Muscle layer of colon (tissue), 2 donors: ENCODE data around the gene KATNAL2.
A peak's percentile ranks its signal among the peaks of the same experiment; 100 is the strongest.

Experiments used
- H3K27ac ChIP-seq: one replicate; pipeline ENCODE4 v1.7.0; 2013; ENCODE audit warnings: low read depth, mild to moderate bottlenecking, low read length, moderate library complexity
- H3K27me3 ChIP-seq, 2 donors: one replicate each; pipeline ENCODE4 v1.7.0; 2013; ENCODE audit warnings: low read length in 2 of 2, mild to moderate bottlenecking in 2 of 2; ENCODE audit not compliant: insufficient read depth in 2 of 2, control insufficient read depth in 1 of 2
- H3K36me3 ChIP-seq: one replicate; pipeline ENCODE4 v1.7.0; 2013; ENCODE audit warnings: mild to moderate bottlenecking, low read length; ENCODE audit not compliant: insufficient read depth
- H3K4me1 ChIP-seq: one replicate; pipeline ENCODE4 v1.7.0; 2013; ENCODE audit warnings: mild to moderate bottlenecking, low read length; ENCODE audit not compliant: insufficient read depth
- H3K4me3 ChIP-seq, 2 donors: one replicate each; pipeline ENCODE4 v1.7.0; 2013; ENCODE audit warnings: low read length in 2 of 2, low read depth in 1 of 2, mild to moderate bottlenecking in 1 of 2, moderate library complexity in 1 of 2
- H3K9ac ChIP-seq: one replicate; pipeline ENCODE4 v1.7.0; 2013; ENCODE audit warnings: low read length
- H3K9me3 ChIP-seq: one replicate; pipeline ENCODE4 v1.7.0; 2013; ENCODE audit warnings: mild to moderate bottlenecking, low read length
- donor health status: abdominal sarcoma.
- donor health status: Adenocarcinoma of cecum.

Gene KATNAL2

GRCh38 chr18:46899274-46899948, 18.0 kb upstream of the KATNAL2 start:
- Histone ChIP-seq H3K36me3 (no peaks in the 10 kb centered on the region), H3K4me3 (no peak overlapping the region), H3K9ac (no peak overlapping the region), H3K9me3 (no peaks in the 10 kb centered on the region), H3K4me1 (no peaks in the 10 kb centered on the region), H3K27ac (no peak overlapping the region), H3K27me3 (no peaks in the 10 kb centered on the region)

DNA sequence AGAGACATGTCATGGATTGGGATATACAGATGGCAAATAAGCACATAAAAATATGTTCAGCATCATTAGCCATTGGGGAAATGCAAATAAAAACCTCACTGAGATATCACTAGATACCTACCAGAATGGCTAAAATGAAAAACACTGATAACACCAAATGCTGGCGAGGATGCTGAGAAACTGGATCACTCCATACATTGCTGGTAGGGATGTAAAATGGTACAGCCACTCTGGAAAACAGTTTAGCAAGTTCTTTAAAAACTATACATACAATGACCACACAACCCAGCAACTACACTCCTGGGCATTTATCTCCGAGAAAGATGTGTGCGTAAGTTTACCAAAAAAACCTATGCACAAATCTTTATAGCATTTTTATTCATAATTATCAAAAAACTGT, 14.0 kb upstream of the KATNAL2 start:
- Histone ChIP-seq H3K27ac (no peak overlapping the region), H3K4me3 (no peak overlapping the region), H3K27me3 (no peaks in the 10 kb centered on the region), H3K9me3 (no peaks in the 10 kb centered on the region), H3K4me1 (no peaks in the 10 kb centered on the region), H3K36me3 (no peaks in the 10 kb centered on the region), H3K9ac (no peak overlapping the region)

- no peaks in the 10 kb centered on the region for H3K36me3 ChIP-seq
- H3K9ac ChIP-seq, result no peak overlapping the region
- H3K27me3 ChIP-seq, result no peaks in the 10 kb centered on the region
- H3K4me1 ChIP-seq, result peaks cover 2% of the 10 kb centered on the region
- H3K9me3 ChIP-seq, result no peaks in the 10 kb centered on the region
- no peak overlapping the region for H3K27ac ChIP-seq
- H3K4me3 ChIP-seq, result no peak overlapping the region
Measured at GRCh38 chr18:46909497-46909896, 7.9 kb upstream of the KATNAL2 start.

GRCh38 chr18:46910856-46911255, 6.5 kb upstream of the KATNAL2 start:
- H3K27ac ChIP-seq, result no peak overlapping the region

DNA sequence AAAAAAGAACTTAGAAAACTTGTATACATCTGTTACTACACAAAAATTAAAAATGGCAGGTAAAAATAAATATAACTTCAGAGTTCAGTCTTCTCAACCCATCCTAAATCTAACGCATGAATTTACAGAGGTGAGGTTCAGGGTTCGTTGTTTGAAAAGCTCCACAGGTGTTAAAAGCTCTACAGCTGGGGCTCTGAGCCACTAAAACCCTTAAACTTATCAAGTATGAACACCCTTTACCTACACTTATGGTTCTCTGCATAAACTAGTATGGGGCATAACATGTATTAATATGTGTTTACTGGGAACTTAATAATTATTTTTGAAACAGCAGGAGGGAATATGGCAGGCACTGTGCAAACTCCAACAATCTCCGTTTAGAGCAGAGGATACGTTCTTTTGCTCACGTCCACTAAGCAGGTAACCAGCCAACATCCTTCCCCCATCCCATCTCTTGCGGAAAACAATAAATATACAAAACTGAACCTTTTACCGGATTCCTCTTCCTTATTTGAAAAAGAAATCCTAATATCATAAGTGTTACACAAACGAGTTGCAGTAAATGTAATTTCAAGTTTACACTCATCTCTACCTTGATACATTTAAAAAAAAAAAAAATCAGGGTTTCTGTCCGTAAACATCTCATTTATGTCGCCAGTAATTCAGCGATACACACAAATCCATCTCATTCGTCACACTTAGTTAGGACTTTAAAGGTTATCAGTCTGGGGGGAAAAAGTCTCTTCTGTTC, 1.4 kb upstream of the KATNAL2 start:
- H3K4me1 ChIP-seq, result peaks cover 17% of the 10 kb centered on the region
- no peaks in the 10 kb centered on the region for H3K9me3 ChIP-seq
- H3K9ac ChIP-seq, result peak overlapping the region; percentile 69
- no peaks in the 10 kb centered on the region for H3K27me3 ChIP-seq
- no peaks in the 10 kb centered on the region for H3K36me3 ChIP-seq
- no peak overlapping the region for H3K27ac ChIP-seq
- peak overlapping the region; percentile 22 to 82 for H3K4me3 ChIP-seq

More at GRCh38 chr18:46910856-46911255, 6.5 kb upstream of the KATNAL2 start:
- H3K36me3 ChIP-seq, result no peaks in the 10 kb centered on the region
- no peaks in the 10 kb centered on the region for H3K27me3 ChIP-seq
- H3K9me3 ChIP-seq, result no peaks in the 10 kb centered on the region
- no peak overlapping the region for H3K4me3 ChIP-seq
- H3K9ac ChIP-seq, result no peak overlapping the region
- peaks cover 16% of the 10 kb centered on the region for H3K4me1 ChIP-seq

GRCh38 chr18:46916551-46917107, 773 bp upstream of the KATNAL2 start:
- H3K36me3 ChIP-seq, result no peaks in the 10 kb centered on the region
- H3K27me3 ChIP-seq, result no peaks in the 10 kb centered on the region
- H3K9me3 ChIP-seq, result no peaks in the 10 kb centered on the region
- H3K27ac ChIP-seq, result no peak overlapping the region
- H3K4me3 ChIP-seq, result peak overlapping the region; percentile 22 to 82
- peaks cover 17% of the 10 kb centered on the region for H3K4me1 ChIP-seq
- H3K9ac ChIP-seq, result peak overlapping the region; percentile 69

- H3K4me1 ChIP-seq, result peaks cover 17% of the 10 kb centered on the region
- no peaks in the 10 kb centered on the region for H3K36me3 ChIP-seq
- no peaks in the 10 kb centered on the region for H3K9me3 ChIP-seq
- H3K27me3 ChIP-seq, result no peaks in the 10 kb centered on the region
- peak overlapping the region; percentile 97 for H3K27ac ChIP-seq
- H3K4me3 ChIP-seq, result peak overlapping the region; percentile 88 to 91
- peak overlapping the region; percentile 86 for H3K9ac ChIP-seq
Measured at GRCh38 chr18:46917803-46918600, 600 bp downstream of the KATNAL2 start.

DNA sequence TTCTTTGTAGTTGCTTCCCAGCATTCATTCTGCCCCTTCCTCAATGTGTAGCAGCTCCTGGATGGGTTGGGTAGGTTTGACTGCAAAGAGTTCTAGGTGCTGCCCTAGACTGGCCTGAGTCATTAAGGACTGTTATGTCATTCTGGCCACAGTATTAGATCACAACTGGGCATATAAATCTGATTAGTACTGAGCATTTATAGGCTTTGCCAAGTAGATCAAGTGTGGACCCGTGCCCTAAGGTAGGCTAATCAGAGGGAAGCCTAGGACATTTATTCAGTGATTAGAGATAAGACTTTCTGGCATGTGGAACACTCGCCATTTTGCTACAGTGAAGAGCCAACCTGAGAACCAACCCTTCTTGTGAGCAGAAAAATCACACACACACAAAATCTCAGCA, 2.7 kb downstream of the KATNAL2 start:
- Histone ChIP-seq H3K36me3 (no peaks in the 10 kb centered on the region), H3K27ac (no peak overlapping the region), H3K4me3 (no peak overlapping the region), H3K9ac (no peak overlapping the region), H3K4me1 (peaks cover 10% of the 10 kb centered on the region), H3K9me3 (no peaks in the 10 kb centered on the region), H3K27me3 (no peaks in the 10 kb centered on the region)

DNA sequence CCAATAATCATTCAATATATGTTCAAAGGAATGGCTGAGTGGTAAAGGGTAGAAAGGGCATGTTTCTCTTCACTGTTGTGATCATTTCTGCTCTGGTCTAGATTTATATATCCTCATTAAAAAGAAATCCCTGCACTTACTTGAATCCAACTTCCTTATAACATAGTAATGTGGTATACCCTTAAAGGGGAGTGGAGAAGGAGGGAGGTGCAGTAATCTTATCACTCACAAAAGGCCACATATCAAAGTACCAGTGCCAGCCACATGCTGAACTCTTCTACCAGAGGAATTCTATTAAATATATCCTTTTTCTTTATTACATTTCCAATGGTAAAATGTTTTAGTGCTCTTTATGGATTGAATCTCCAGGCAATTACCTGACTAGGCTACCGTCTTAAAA, 3.3 kb downstream of the KATNAL2 start:
- Histone ChIP-seq H3K4me3 (no peak overlapping the region), H3K27me3 (no peaks in the 10 kb centered on the region), H3K4me1 (peaks cover 4% of the 10 kb centered on the region), H3K9me3 (no peaks in the 10 kb centered on the region), H3K27ac (no peak overlapping the region), H3K36me3 (no peaks in the 10 kb centered on the region), H3K9ac (no peak overlapping the region)

DNA sequence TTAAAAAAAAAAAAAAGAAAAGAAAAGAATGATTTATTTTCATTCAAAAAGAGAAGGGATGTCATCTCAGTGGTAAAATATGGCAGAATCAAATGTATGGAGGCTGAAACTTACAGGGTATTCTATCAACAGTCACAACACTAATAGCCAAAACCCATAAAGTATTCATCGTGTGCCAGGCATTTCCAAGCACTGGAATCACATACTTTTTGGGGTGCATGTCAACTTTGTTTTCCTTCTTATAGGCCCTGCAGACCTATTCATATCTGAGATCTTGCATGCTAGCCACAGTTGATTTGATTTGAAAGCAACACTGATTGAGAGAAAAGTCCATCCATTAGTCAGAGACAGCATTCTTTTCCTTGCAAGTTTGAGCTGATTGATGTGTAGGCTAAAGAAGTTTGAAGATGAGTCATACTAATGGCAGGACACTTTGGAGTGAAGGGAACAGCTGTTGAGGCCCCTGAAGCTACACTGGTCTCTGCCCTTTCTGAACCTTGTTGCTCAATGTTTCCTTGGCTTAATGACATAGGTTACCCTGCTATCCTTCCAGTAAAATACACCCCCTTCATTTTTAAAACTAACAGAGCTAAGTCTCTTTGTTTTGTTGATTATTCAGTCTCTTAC, 22.0 kb downstream of the KATNAL2 start:
- no peaks in the 10 kb centered on the region for H3K27me3 ChIP-seq
- no peaks in the 10 kb centered on the region for H3K36me3 ChIP-seq
- no peak overlapping the region for H3K9ac ChIP-seq
- no peaks in the 10 kb centered on the region for H3K9me3 ChIP-seq
- H3K27ac ChIP-seq, result no peak overlapping the region
- no peak overlapping the region for H3K4me3 ChIP-seq
- H3K4me1 ChIP-seq, result no peaks in the 10 kb centered on the region
